H9 (cell line): ENCODE data around the gene FAM193A. TPM values are rescaled to one million over a fixed set of nuclear protein-coding genes. Genes with fewer than 3 reads are reported as not detected.

Experiments used
- DNase-seq: peaks from one replicate; pipeline ENCODE4 v3.0.0-alpha.2; 2017
- H2AFZ ChIP-seq: one replicate; pipeline ENCODE4 v1.6.1; 2013; ENCODE audit warnings: mild to moderate bottlenecking, low read length, control low read depth, moderate library complexity
- H2AK5ac ChIP-seq: 2 replicates; pipeline ENCODE4 v1.6.1; 2013; ENCODE audit warnings: low read length, control low read depth, mixed read lengths; ENCODE audit not compliant: insufficient read length
- H2BK120ac ChIP-seq: one replicate; pipeline ENCODE4 v1.6.1; 2013; ENCODE audit warnings: low read depth, mild to moderate bottlenecking, low read length, control low read depth, inconsistent platforms; ENCODE audit not compliant: poor library complexity, severe bottlenecking
- H2BK12ac ChIP-seq: 2 replicates; pipeline ENCODE4 v1.6.1; 2013; ENCODE audit warnings: low read length, control low read depth, mixed read lengths, low read depth; ENCODE audit not compliant: insufficient read length
- H2BK15ac ChIP-seq: 2 replicates; pipeline ENCODE4 v1.6.1; 2013; ENCODE audit warnings: low read depth, low read length, control low read depth
- H2BK20ac ChIP-seq: one replicate; pipeline ENCODE4 v1.6.1; 2013; ENCODE audit warnings: low read depth, mild to moderate bottlenecking, low read length, control low read depth, inconsistent platforms; ENCODE audit not compliant: poor library complexity, severe bottlenecking
- H2BK5ac ChIP-seq: 2 replicates; pipeline ENCODE4 v1.6.1; 2013; ENCODE audit warnings: low read length, control low read depth, mixed read lengths; ENCODE audit not compliant: insufficient read length
- H3K14ac ChIP-seq: 2 replicates; pipeline ENCODE4 v1.6.1; 2013; ENCODE audit warnings: low read length, control low read depth; ENCODE audit not compliant: insufficient read depth
- H3K18ac ChIP-seq: 2 replicates; pipeline ENCODE4 v1.6.1; 2013; ENCODE audit warnings: low read depth, mild to moderate bottlenecking, mixed read lengths, low read length, control low read depth; ENCODE audit not compliant: insufficient read length
- H3K23ac ChIP-seq: 2 replicates; pipeline ENCODE4 v1.6.1; 2013; ENCODE audit warnings: low read length, control low read depth, mixed read lengths, low read depth; ENCODE audit not compliant: insufficient read length
- H3K23me2 ChIP-seq: 2 replicates; pipeline ENCODE4 v1.6.1; 2013; ENCODE audit warnings: low read depth, mild to moderate bottlenecking, mixed read lengths, low read length, control low read depth; ENCODE audit not compliant: insufficient read length, poor library complexity, severe bottlenecking
- H3K27ac ChIP-seq: 2 replicates; pipeline ENCODE4 v1.5.1; 2013; ENCODE audit warnings: low read length, control low read depth, mixed read lengths, low read depth; ENCODE audit not compliant: insufficient read length
- H3K27me3 ChIP-seq: 2 replicates; pipeline ENCODE4 v1.6.1; 2013; ENCODE audit warnings: low read length, control low read depth, inconsistent platforms; ENCODE audit not compliant: insufficient read depth
- H3K4ac ChIP-seq: 2 replicates; pipeline ENCODE4 v1.6.1; 2013; ENCODE audit warnings: low read depth, mild to moderate bottlenecking, control low read depth, inconsistent platforms, low read length, moderate library complexity
- H3K4me1 ChIP-seq: 2 replicates; pipeline ENCODE4 v1.6.1; 2013; ENCODE audit warnings: low read length, control low read depth, inconsistent platforms; ENCODE audit not compliant: insufficient read depth
- H3K4me2 ChIP-seq: 2 replicates; pipeline ENCODE4 v1.6.1; 2013; ENCODE audit warnings: low read length, control low read depth, mixed read lengths; ENCODE audit not compliant: insufficient read length, insufficient read depth
- H3K56ac ChIP-seq: 2 replicates; pipeline ENCODE4 v1.6.1; 2013; ENCODE audit warnings: low read depth, mild to moderate bottlenecking, mixed read lengths, low read length, control low read depth; ENCODE audit not compliant: insufficient read length
- H3K79me1 ChIP-seq: 2 replicates; pipeline ENCODE4 v1.6.1; 2013; ENCODE audit warnings: low read depth, mild to moderate bottlenecking, moderate library complexity, low read length, control low read depth, inconsistent platforms; ENCODE audit not compliant: insufficient read depth, poor library complexity, severe bottlenecking
- H3K79me2 ChIP-seq: 2 replicates; pipeline ENCODE4 v1.6.1; 2013; ENCODE audit warnings: low read length, control low read depth, inconsistent platforms; ENCODE audit not compliant: insufficient read depth
- H3K9ac ChIP-seq: 2 replicates; pipeline ENCODE4 v1.6.1; 2013; ENCODE audit warnings: low read length, control low read depth, mixed read lengths; ENCODE audit not compliant: insufficient read length; ENCODE audit errors: extremely low read depth
- H3K9me3 ChIP-seq: one replicate; pipeline ENCODE4 v1.6.1; 2013; ENCODE audit warnings: low read depth, low read length, inconsistent platforms; ENCODE audit not compliant: control insufficient read depth
- H3T11ph ChIP-seq: one replicate; pipeline ENCODE4 v1.6.1; 2013; ENCODE audit warnings: mild to moderate bottlenecking, low read length, control low read depth, inconsistent platforms
- H4K20me1 ChIP-seq: one replicate; pipeline ENCODE4 v1.6.1; 2013; ENCODE audit not compliant: control insufficient read depth, insufficient read length, insufficient read depth
- H4K5ac ChIP-seq: 2 replicates; pipeline ENCODE4 v1.6.1; 2013; ENCODE audit warnings: low read depth, mild to moderate bottlenecking, mixed read lengths, low read length, control low read depth; ENCODE audit not compliant: insufficient read length
- H4K8ac ChIP-seq: replicated peaks from 2 replicates; pipeline ENCODE4 v1.6.1; 2013; ENCODE audit warnings: low read length, control low read depth, mixed read lengths, low read depth; ENCODE audit not compliant: insufficient read length
- H4K91ac ChIP-seq: 2 replicates; pipeline ENCODE4 v1.6.1; 2013; ENCODE audit warnings: low read depth, mild to moderate bottlenecking, moderate library complexity, mixed read lengths, low read length, control low read depth; ENCODE audit not compliant: insufficient read length
- H3K27ac Mint-ChIP-seq, 3 experiments: 2 replicates in 2 of 3; 3 replicates in 1 of 3; pipeline ENCODE4 v1.8.0; 2020 to 2021; ENCODE audit warnings: mixed read lengths in 3 of 3, mild to moderate bottlenecking in 1 of 3, moderate library complexity in 1 of 3
- H3K27me3 Mint-ChIP-seq: 2 replicates; pipeline ENCODE4 v1.8.0; 2021; ENCODE audit warnings: low read depth, mild to moderate bottlenecking, moderate library complexity, mixed read lengths
- H3K36me3 Mint-ChIP-seq, 3 experiments: 2 replicates in 2 of 3; 3 replicates in 1 of 3; pipeline ENCODE4 v1.8.0; 2020 to 2021; ENCODE audit warnings: low read depth in 3 of 3, mixed read lengths in 3 of 3; ENCODE audit not compliant: insufficient read depth in 1 of 3
- H3K4me1 Mint-ChIP-seq, 2 experiments: 2 replicates each; pipeline ENCODE4 v1.8.0; 2020; ENCODE audit warnings: mixed read lengths in 2 of 2
- H3K4me3 Mint-ChIP-seq, 2 experiments: 2 replicates in 1 of 2; 3 replicates in 1 of 2; pipeline ENCODE4 v1.8.0; 2020 to 2021; ENCODE audit warnings: mild to moderate bottlenecking in 2 of 2, mixed read lengths in 2 of 2, moderate library complexity in 1 of 2
- H3K9me3 Mint-ChIP-seq, 2 experiments: 2 replicates in 1 of 2; 3 replicates in 1 of 2; pipeline ENCODE4 v1.8.0; 2020; ENCODE audit warnings: mild to moderate bottlenecking in 2 of 2, mixed read lengths in 2 of 2, moderate library complexity in 1 of 2
- WGBS: extraction: QIAGEN DNeasy Blood & Tissue Kit; methylation state at CpG from one replicate; pipeline ENCODE4 v1.1.7; 2013; ENCODE audit warnings: missing lambda C conversion rate, low lambda C conversion rate, mixed read lengths; ENCODE audit not compliant: insufficient read length; ENCODE audit errors: extremely low coverage; 5-methylcytosine and 5-hydroxymethylcytosine counted together
- total RNA-seq: library from RNA; stranded (reverse); gene quantifications from 2 replicates; pipeline ENCODE4 v1.2.1, GENCODE V29; 2021
- TF ChIP-seq, protein P1 (sequence below): fragments of 200-600 bp; sonication (generic); conservative IDR thresholded peaks from 3 replicates; pipeline ENCODE4 v1.8.0; 2021; ENCODE audit warnings: antibody characterized with exemption, mild to moderate bottlenecking

FAM193A gene
- total RNA-seq, 1 experiment from 2014 or later: 36.9 TPM

DNA sequence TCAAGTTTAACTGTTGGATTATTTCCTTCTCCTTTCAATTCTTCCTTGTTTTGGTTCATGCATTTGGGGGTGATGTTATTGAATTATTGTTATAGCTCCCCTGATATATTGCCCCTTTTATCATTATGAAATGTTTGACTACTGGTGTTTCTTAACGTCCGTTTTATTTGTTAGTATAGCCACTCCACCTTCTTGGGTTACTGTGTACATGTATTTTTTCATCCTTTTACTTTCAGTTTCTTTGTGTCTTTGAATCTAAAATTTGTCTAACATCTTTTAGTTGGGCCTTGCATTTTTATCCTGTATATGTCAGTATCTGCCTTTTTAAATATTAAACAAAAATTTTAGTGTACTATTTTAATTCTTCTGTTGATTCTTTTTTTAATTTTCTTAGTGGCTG is 131.0 kb downstream of the FAM193A start:
- no peak overlapping the region for H4K5ac ChIP-seq

More for the DNA sequence above, 131.0 kb downstream of the FAM193A start:
- Histone ChIP-seq H3K4ac (no peak overlapping the region), H3K18ac (no peak overlapping the region), H3K23ac (no peak overlapping the region), H3K4me1 (no peaks in the 10 kb centered on the region), H3K9ac (no peak overlapping the region), H3K79me2 (no peaks in the 10 kb centered on the region; the same call in 1 of the 2 replicates), H2AFZ (no peak overlapping the region), H3K79me1 (peaks cover 3% of the 10 kb centered on the region), H4K20me1 (no peaks in the 10 kb centered on the region), H3K14ac (no peak overlapping the region), H3K9me3 (no peaks in the 10 kb centered on the region), H3K4me2 (no peak overlapping the region), H3K56ac (no peak overlapping the region), H4K8ac (no peak overlapping the region), H3K27ac (no peak overlapping the region), H3K27me3 (no peaks in the 10 kb centered on the region), H2BK15ac (no peak overlapping the region), H3K23me2 (no peaks in the 10 kb centered on the region), H3T11ph (no peak overlapping the region), H2BK5ac (no peak overlapping the region), H4K91ac (no peak overlapping the region), H2BK20ac (no peak overlapping the region), H2AK5ac (no peak overlapping the region), H2BK12ac (no peak overlapping the region), H2BK120ac (no peak overlapping the region)
- H3K4me3 Mint-ChIP-seq: no peak overlapping the region
- H3K27ac Mint-ChIP-seq: no peak overlapping the region
- H3K36me3 Mint-ChIP-seq: peaks cover 25 to 56% (median 42%) of the 10 kb centered on the region in 3 experiments; a peak in 6 of 7 replicates
- WGBS: no CpG with 5 or more reads among the region's 2 CpGs
- 0 out of 4 replicates have a peak, but pooled peaks cover 0 to 4% of the 10 kb centered on the region in 2 experiments for H3K4me1 Mint-ChIP-seq
- H3K9me3 Mint-ChIP-seq: no peaks in the 10 kb centered on the region
- TF ChIP-seq, protein P1, sequence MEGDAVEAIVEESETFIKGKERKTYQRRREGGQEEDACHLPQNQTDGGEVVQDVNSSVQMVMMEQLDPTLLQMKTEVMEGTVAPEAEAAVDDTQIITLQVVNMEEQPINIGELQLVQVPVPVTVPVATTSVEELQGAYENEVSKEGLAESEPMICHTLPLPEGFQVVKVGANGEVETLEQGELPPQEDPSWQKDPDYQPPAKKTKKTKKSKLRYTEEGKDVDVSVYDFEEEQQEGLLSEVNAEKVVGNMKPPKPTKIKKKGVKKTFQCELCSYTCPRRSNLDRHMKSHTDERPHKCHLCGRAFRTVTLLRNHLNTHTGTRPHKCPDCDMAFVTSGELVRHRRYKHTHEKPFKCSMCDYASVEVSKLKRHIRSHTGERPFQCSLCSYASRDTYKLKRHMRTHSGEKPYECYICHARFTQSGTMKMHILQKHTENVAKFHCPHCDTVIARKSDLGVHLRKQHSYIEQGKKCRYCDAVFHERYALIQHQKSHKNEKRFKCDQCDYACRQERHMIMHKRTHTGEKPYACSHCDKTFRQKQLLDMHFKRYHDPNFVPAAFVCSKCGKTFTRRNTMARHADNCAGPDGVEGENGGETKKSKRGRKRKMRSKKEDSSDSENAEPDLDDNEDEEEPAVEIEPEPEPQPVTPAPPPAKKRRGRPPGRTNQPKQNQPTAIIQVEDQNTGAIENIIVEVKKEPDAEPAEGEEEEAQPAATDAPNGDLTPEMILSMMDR: no peak
- H3K27me3 Mint-ChIP-seq: no peaks in the 10 kb centered on the region
- DNase-seq: no peak
